ENCODE results near the gene THSD4.

The THSD4 gene

DNA sequence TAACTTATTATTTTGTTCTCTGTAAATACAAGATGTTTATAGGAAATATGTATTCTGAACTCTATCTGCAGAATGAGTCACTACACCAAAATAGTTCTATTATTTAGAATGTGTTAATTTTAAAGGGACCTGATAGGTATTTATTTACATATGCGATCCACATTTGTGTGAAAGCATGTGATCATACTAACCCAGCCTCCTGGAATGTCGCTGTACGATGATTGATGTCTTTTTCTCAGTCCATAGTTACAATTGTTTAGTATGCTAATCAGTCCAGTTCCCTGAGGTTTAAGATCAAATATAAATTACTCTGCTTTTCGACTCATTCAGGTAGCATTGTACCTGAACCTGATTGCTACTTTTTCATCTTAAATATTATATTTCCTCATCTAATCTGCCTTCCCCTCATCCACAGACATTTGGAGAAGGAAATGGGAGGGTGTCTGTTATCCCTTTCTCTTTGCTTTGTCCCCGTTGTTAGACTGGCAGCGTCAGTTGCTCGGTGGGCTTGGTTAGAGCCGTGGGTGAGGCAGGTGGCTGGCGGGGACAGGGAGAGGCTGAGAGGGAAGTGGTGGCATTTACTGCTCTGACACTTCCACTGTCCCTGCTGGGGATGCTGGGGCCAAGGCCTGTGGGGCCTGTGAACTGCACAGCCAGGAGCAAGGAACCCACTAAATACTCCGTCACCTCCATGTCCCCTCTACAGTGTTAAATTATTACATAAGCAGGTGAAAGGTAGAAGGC lies 667.3 kb downstream of the THSD4 start:
- Histone ChIP-seq H3K36me3 (no peaks in the 10 kb centered on the region), H3K4me2 (no peak overlapping the region)
- TF ChIP-seq Cebpa-rat (IDR thresholded peaks at IDR 0.05), result no peak

DNA sequence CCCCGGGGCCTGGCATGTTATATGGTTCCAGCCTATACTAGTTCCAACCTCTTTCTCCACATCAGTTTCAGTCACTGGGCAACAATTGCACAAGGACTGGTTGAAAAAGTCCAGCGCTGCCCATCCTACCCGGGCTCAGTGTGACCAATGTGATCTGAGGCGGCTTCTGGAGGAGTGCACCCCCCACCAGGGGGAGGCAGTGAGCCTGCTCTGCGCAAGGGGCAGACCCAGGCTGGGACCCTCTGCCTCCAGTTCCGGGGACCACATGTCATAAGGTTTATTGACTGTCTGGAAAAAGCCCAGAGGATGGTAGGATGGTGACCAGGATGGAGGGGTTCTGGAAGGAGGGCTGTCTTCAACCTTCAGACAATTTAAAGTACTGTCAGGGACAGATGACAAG lies 669.4 kb downstream of the THSD4 start:
- no peak for TF ChIP-seq Cebpa-rat (IDR thresholded peaks at IDR 0.05)
- H3K4me3 ChIP-seq, result no peak overlapping the region
- H3K9me3 ChIP-seq (replicated peaks in 1 of 11), result no peaks in the 10 kb centered on the region
- H3K27me3 ChIP-seq, result no peaks in the 10 kb centered on the region
- H3K4me1 ChIP-seq, result peaks cover 6 to 23% (median 18%) of the 10 kb centered on the region in 10 experiments; a peak in 19 of 20 replicates
- H3K36me3 ChIP-seq, result no peaks in the 10 kb centered on the region
- H3K4me2 ChIP-seq, result no peak overlapping the region
- H4K20me1 ChIP-seq, result no peaks in the 10 kb centered on the region
- no peak overlapping the region for H3K9ac ChIP-seq
- H3K27ac ChIP-seq, result no peak overlapping the region

More for the DNA sequence above, 667.3 kb downstream of the THSD4 start:
- H3K27me3 ChIP-seq, result no peaks in the 10 kb centered on the region
- no peaks in the 10 kb centered on the region for H4K20me1 ChIP-seq
- H3K27ac ChIP-seq, result no peak overlapping the region
- H3K9ac ChIP-seq, result no peak overlapping the region
- H3K4me3 ChIP-seq, result no peak overlapping the region
- H3K4me1 ChIP-seq, result peaks cover 8 to 26% (median 20%) of the 10 kb centered on the region in 10 experiments; a peak in 19 of 20 replicates
- H3K9me3 ChIP-seq (replicated peaks in 1 of 11), result no peaks in the 10 kb centered on the region

DNA sequence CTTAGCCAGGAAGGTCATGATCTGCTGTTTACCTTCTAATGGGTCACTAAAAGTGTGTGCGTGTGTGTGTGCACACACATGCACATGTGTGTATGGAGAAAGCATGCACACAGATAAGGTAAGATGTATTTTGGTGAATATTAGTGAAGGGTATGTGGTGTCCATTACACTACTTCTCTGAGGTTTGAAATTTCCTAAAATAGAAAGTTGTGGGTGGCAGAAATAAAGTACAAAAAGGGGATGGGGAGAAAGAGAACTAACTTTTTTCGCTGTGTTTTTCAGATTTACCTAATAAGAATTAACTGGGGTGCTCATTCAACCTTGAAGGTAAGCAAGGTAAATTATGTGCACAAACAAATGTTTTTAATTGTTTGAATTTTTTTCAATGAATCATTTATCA lies 670.7 kb downstream of the THSD4 start:
- no peaks in the 10 kb centered on the region for H4K20me1 ChIP-seq
- H3K36me3 ChIP-seq, result no peaks in the 10 kb centered on the region
- H3K27me3 ChIP-seq, result no peaks in the 10 kb centered on the region
- H3K4me2 ChIP-seq, result peak overlapping the region in 2 of 11 experiments; percentile 20 to 26; a peak in 1 of 22 replicates
- no peak overlapping the region for H3K9ac ChIP-seq
- H3K9me3 ChIP-seq (replicated peaks in 1 of 11), result no peaks in the 10 kb centered on the region
- H3K27ac ChIP-seq, result no peak overlapping the region
- no peak overlapping the region for H3K4me3 ChIP-seq
- no peak for TF ChIP-seq Cebpa-rat (IDR thresholded peaks at IDR 0.05)
- peaks cover 0 to 11% (median 6%) of the 10 kb centered on the region in 10 experiments; a peak in 14 of 20 replicates for H3K4me1 ChIP-seq

DNA sequence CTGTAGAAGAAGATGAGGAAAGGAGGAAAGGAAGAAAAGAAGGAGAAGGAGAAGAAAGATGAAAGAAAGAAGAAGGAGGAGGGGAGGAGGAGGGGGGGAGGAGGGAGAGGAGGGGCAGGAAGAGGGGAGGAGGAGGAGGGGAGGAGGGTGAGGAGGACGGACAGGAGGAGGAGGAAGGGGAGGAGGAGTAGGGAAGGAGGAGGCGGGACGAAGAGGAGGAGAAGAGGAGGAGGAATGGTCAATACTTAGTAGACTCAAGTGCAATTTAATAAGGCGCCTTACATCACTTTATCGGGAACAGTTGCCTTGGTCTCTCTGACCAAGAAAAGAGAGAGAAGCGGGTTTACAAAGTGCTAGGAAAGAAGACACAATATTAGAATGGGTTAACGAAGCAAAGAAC lies 671.4 kb downstream of the THSD4 start:
- H3K9me3 ChIP-seq (replicated peaks in 1 of 11), result no peaks in the 10 kb centered on the region
- no peaks in the 10 kb centered on the region for H3K27me3 ChIP-seq
- H4K20me1 ChIP-seq, result no peaks in the 10 kb centered on the region
- H3K4me2 ChIP-seq, result no peak overlapping the region
- no peak overlapping the region for H3K9ac ChIP-seq
- no peak overlapping the region for H3K27ac ChIP-seq
- peaks cover 0 to 11% (median 5%) of the 10 kb centered on the region in 10 experiments; a peak in 9 of 20 replicates for H3K4me1 ChIP-seq
- H3K4me3 ChIP-seq, result no peak overlapping the region
- H3K36me3 ChIP-seq, result no peaks in the 10 kb centered on the region
- no peak for TF ChIP-seq Cebpa-rat (IDR thresholded peaks at IDR 0.05)

DNA sequence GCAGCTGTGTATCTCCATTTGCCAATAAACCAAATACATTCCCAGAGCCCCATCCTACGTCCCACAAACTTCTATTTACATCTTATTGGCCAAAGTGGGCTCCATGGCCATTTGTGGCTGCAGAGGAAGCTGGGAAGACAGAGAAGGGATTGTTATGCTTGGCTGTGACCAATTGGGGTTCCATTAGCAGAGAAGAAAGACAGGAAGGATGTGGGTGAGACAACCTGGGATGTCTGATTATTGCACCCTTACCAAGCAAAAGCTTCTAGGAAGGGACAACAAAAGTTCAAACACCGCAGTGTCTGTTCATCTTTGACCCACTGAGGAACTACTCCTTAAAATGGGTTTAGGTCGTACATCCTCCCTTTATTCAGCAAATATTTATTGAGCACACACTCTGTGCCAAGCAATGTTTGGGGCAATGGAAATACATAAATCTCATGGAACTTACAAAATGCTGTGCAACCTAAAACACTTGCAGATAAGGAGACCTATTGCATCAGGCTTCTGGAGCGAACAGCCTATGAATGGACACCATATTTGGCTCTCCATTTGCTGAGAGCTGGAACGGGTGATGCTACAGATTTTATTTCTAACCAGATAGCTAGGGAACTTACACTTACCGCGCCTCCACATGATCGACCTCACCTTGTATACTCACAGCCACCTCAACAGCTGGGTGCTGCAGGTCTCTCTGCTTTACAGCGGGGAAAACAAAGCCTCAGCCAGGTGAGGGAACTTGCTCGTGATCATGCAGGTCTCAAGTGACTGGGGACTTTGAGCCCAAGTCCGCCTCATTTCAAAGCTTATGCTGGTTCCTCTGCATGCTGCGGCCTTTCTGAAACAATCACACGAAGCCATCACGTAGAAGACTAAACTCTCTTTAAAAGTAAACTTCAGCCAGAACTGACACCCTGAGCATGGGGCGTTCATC lies 673.6 kb downstream of the THSD4 start:
- Histone ChIP-seq H3K36me3 (no peaks in the 10 kb centered on the region), H3K4me1 (peaks cover 0 to 11% (median 5%) of the 10 kb centered on the region in 10 experiments; a peak in 9 of 20 replicates), H3K9me3 (replicated peaks in 1 of 11) (no peaks in the 10 kb centered on the region), H3K4me3 (no peak overlapping the region), H3K27me3 (no peaks in the 10 kb centered on the region), H3K27ac (no peak overlapping the region), H4K20me1 (no peaks in the 10 kb centered on the region), H3K4me2 (no peak overlapping the region), H3K9ac (no peak overlapping the region)
- TF ChIP-seq Cebpa-rat (IDR thresholded peaks at IDR 0.05), result no peak

DNA sequence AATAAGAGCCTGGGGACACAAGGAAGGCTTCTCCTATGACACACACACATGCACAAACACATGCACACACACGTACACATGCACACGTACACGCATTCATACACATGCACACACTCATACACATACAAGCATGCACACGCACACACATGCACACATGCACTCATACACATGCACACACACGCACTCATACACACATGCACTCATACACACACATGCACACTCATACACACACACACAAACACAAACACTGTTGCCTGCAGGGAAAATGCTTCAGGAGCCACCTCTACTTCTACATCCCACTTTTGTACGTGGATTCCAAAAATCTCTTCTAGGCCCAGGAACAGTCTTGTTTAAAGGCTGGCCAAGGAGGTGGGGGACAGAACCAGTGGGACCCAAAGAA lies 674.3 kb downstream of the THSD4 start:
- no peak overlapping the region for H3K27ac ChIP-seq
- peaks cover 0 to 11% (median 5%) of the 10 kb centered on the region in 10 experiments; a peak in 9 of 20 replicates for H3K4me1 ChIP-seq
- H3K9me3 ChIP-seq (replicated peaks in 1 of 11), result no peaks in the 10 kb centered on the region
- H3K4me3 ChIP-seq, result no peak overlapping the region
- no peaks in the 10 kb centered on the region for H3K36me3 ChIP-seq
- H3K9ac ChIP-seq, result no peak overlapping the region
- H4K20me1 ChIP-seq, result no peaks in the 10 kb centered on the region
- H3K4me2 ChIP-seq, result no peak overlapping the region
- H3K27me3 ChIP-seq, result no peaks in the 10 kb centered on the region
- no peak for TF ChIP-seq Cebpa-rat (IDR thresholded peaks at IDR 0.05)

DNA sequence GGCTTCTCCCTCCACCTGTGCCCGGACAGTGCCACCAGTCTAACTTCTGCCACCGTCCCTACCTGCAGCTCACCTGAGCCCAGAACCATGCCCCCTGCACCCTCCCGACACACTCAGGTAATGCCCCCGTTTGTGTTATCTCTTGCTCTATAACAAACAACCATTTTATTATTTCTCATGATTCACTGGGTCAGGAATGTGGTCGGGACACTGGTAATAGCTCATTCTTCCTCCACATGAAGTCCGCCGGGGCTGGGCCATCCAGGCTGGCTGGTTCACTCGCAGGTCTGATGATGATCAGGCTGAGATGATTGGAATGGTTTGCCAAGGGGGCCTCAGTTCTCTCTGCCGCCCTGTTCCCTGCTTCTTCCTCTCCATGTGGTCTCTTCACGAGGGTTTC lies 674.8 kb downstream of the THSD4 start:
- no peak overlapping the region for H3K4me3 ChIP-seq
- no peak overlapping the region for H3K9ac ChIP-seq
- H4K20me1 ChIP-seq, result no peaks in the 10 kb centered on the region
- no peak overlapping the region for H3K27ac ChIP-seq
- no peaks in the 10 kb centered on the region for H3K27me3 ChIP-seq
- H3K4me1 ChIP-seq, result peaks cover 0 to 11% (median 5%) of the 10 kb centered on the region in 10 experiments; a peak in 9 of 20 replicates
- no peak overlapping the region for H3K4me2 ChIP-seq
- no peaks in the 10 kb centered on the region for H3K36me3 ChIP-seq
- TF ChIP-seq Cebpa-rat (IDR thresholded peaks at IDR 0.05), result no peak
- no peaks in the 10 kb centered on the region for H3K9me3 ChIP-seq (replicated peaks in 1 of 11)

DNA sequence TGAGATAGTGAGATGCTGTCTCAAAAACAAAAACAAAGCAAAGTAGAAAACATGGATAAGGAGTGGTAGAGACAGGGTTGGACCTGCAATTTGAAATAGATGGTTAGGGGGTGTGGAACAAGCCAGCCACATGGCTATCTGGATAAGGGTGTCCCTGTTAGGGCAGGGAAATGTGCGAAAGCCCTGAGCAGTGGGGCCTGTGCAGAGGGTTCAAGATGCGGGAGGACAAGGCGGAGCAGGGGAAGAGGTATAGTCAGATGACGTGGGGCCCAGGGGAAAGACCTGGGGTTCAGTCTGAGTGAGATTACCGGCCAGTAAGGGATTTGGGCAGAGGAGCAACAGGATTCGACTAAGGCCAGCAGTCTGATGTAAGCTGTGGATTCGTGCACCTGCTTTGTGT lies 676.7 kb downstream of the THSD4 start:
- no peak overlapping the region for H3K9ac ChIP-seq
- no peaks in the 10 kb centered on the region for H4K20me1 ChIP-seq
- no peak for TF ChIP-seq Cebpa-rat (IDR thresholded peaks at IDR 0.05)
- H3K4me3 ChIP-seq, result no peak overlapping the region
- no peak overlapping the region for H3K4me2 ChIP-seq
- no peaks in the 10 kb centered on the region for H3K9me3 ChIP-seq (replicated peaks in 1 of 11)
- H3K27me3 ChIP-seq, result no peaks in the 10 kb centered on the region
- no peak overlapping the region for H3K27ac ChIP-seq
- H3K4me1 ChIP-seq, result peaks cover 0 to 1% (median 0%) of the 10 kb centered on the region in 10 experiments; a peak in 1 of 20 replicates
- H3K36me3 ChIP-seq, result no peaks in the 10 kb centered on the region

DNA sequence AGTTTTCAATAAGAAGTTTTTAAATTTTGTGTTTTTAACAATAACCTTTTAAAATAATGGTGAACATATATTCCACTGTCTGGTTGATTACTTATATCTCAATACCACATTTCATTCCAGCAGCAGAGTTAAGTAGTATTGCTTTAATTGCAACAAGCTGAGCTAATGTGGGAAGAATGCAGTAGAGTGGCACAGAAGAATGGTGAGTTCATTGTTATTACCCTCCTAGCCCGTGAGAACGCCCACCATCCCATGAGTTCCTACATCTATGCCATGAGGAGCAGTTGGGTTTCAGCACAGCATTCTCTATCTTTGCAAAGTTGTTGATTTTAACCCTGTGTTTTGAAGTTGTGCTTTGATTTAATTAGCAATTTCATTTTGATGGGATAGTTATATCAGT lies 677.2 kb downstream of the THSD4 start:
- Histone ChIP-seq H3K4me2 (no peak overlapping the region), H3K9ac (no peak overlapping the region), H3K9me3 (replicated peaks in 1 of 11) (no peaks in the 10 kb centered on the region), H3K36me3 (no peaks in the 10 kb centered on the region), H3K4me1 (no peaks in the 10 kb centered on the region; a peak in 1 of 20 replicates), H4K20me1 (no peaks in the 10 kb centered on the region), H3K4me3 (no peak overlapping the region), H3K27ac (no peak overlapping the region), H3K27me3 (no peaks in the 10 kb centered on the region)
- TF ChIP-seq Cebpa-rat (IDR thresholded peaks at IDR 0.05), result no peak
